Measurements from ENCODE around the gene TLE7. TPM values are rescaled to one million over a fixed set of nuclear protein-coding genes. Genes with fewer than 3 reads are reported as not detected.

Gene TLE7
- total RNA-seq, 1 donor from 2014 or later: not detected

DNA sequence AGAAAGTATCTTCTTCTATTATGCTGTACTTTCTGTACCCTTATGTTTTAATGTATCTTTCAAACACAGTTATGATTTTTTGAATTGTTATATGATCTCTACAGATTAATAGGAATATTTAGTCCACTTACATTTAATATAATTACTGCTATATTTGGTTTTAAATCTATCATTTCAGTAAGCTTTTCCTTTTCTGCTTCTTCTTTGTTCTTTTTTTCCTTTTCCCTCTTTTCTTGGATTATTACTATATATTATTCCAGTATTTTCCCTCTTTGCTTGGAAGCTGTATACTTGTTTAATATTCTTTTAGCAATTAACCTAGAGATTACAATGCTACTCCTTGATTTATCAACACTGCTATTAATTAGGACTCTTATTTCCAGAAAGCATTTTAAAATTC lies 13.5 kb downstream of the TLE7 start:
- DNase-seq: no peak
- CTCF ChIA-PET: no interaction called here
- no peak for ATAC-seq (ENCODE audit: low read depth)
- POLR2A ChIA-PET: no interaction called here
- Mint-ChIP-seq H3K4me3 (no peak overlapping the region), H3K9me3 (peaks cover 7% of the 10 kb centered on the region), H3K27me3 (peaks cover 44% of the 10 kb centered on the region), H3K36me3 (ENCODE audit: low read depth) (no peaks in the 10 kb centered on the region), H3K27ac (no peak overlapping the region), H3K4me1 (peaks cover 3% of the 10 kb centered on the region)
- intact Hi-C loops (cut with micrococcal nuclease): no loop called here
- no peak for TF ChIP-seq CTCF (IDR thresholded peaks at IDR 0.05)

DNA sequence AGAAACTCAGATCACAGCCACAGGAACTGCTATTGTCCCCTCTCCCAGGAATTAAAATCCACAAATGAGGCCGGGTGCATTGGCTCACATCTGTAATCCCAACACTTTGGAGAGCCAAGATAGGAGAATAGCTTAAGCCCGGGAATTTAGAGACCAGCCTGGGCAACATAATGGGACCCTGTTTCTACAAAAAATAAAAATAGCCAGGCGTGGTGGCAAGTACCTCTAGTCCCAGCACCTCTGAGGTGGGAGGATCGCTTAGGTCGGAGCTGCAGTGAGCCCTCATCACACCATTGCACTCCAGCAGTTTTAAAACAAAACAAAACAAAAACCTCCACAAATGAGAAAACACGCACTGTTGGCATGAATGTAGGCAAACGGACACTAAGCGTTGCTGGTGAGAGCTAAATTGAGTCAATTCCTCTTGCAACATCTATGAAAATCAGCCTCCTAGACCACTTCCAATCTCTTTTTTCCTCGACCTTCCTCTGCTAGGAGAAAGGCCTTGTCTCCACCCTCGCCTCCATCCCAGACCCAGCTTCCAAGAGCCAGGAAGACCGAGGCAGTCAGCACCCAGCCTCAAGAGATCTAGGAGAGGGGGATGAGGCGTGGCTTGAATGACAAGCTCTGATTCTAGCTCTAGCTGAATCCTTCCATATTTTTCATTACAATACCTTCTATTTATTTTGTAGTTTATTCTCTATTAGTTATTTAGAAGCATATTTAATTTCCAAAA lies 14.8 kb downstream of the TLE7 start:
- TF ChIP-seq CTCF (IDR thresholded peaks at IDR 0.05): no peak
- H3K27me3 Mint-ChIP-seq: peaks cover 40% of the 10 kb centered on the region
- no peak overlapping the region for H3K4me3 Mint-ChIP-seq
- peaks cover 7% of the 10 kb centered on the region for H3K9me3 Mint-ChIP-seq
- CTCF ChIA-PET: no interaction called here
- DNase-seq: no peak
- POLR2A ChIA-PET: no interaction called here
- H3K4me1 Mint-ChIP-seq: peaks cover 3% of the 10 kb centered on the region
- H3K36me3 Mint-ChIP-seq (ENCODE audit: low read depth): no peaks in the 10 kb centered on the region
- H3K27ac Mint-ChIP-seq: no peak overlapping the region
- no peak for ATAC-seq (ENCODE audit: low read depth)
- intact Hi-C loops (cut with micrococcal nuclease): no loop called here

DNA sequence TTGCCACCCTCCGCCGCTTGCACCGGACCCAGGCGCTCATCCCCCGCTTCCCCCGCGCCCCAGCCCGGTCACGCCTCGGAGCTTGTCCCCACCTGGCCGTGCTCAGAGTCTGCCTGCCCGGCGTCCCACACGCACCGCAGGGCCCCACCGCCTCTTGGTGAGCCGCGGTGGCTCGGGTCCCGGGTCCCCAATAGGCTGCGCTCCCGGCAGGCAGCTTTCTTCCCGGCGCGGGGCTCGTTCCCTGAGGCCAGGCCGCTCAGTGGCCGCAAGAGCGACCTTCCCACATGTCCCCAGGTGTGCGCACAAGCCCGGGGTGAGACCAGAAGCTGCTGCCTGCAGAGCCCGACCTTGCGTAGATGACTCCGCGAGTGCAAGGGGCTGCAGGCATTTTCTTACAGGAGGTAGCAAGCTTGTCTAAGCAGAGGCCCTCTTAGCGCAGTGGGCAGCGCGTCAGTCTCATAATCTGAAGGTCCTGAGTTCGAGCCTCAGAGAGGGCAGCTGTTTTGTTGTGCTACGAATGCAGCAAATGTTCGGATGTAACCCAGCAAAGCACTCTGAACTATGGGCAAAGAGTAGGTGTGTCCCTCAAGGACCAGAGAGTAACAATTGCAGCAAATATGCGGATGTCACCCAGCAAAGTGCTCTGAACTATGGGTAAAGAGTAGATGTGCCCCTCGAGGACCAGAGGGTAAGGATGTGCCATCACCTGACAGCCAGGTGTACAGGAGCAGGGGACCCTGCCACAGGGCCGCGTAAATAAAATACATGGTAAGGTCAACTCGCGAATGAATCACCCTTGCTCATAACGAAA lies 15.6 kb downstream of the TLE7 start:
- H3K4me3 Mint-ChIP-seq: no peak overlapping the region
- ChIA-PET POLR2A (no interaction called here), CTCF (interaction anchor here (1.1 kb wide), 1 partner anchor 13 kb away, joined by 4 read pairs; no protein-coding TSS in a partner anchor)
- no peak overlapping the region for H3K27ac Mint-ChIP-seq
- intact Hi-C loops (cut with micrococcal nuclease): no loop called here
- peaks cover 3% of the 10 kb centered on the region for H3K4me1 Mint-ChIP-seq
- H3K36me3 Mint-ChIP-seq (ENCODE audit: low read depth): no peaks in the 10 kb centered on the region
- H3K9me3 Mint-ChIP-seq: peaks cover 7% of the 10 kb centered on the region
- DNase-seq: no peak
- peaks cover 34% of the 10 kb centered on the region for H3K27me3 Mint-ChIP-seq
- TF ChIP-seq CTCF (IDR thresholded peaks at IDR 0.05): no peak
- peak; percentile 10 for ATAC-seq (ENCODE audit: low read depth)

GRCh38 chr16:71425746-71426068 lies 16.1 kb downstream of the TLE7 start:
- H3K9me3 Mint-ChIP-seq: peaks cover 7% of the 10 kb centered on the region
- CTCF ChIA-PET: interaction anchor here (1.1 kb wide), 1 partner anchor 13 kb away, joined by 4 read pairs; no protein-coding TSS in a partner anchor
- POLR2A ChIA-PET: no interaction called here

More at GRCh38 chr16:71425746-71426068, 16.1 kb downstream of the TLE7 start:
- H3K4me1 Mint-ChIP-seq: peaks cover 3% of the 10 kb centered on the region
- no peak for DNase-seq
- no peaks in the 10 kb centered on the region for H3K36me3 Mint-ChIP-seq (ENCODE audit: low read depth)
- peaks cover 32% of the 10 kb centered on the region for H3K27me3 Mint-ChIP-seq
- H3K27ac Mint-ChIP-seq: no peak overlapping the region
- intact Hi-C loops (cut with micrococcal nuclease): no loop called here
- no peak for ATAC-seq (ENCODE audit: low read depth)
- no peak overlapping the region for H3K4me3 Mint-ChIP-seq
- no peak for TF ChIP-seq CTCF (IDR thresholded peaks at IDR 0.05)

Data from activated B cell treated with CpG ODN at 0.5 μM for 24 hours (primary cell).